Activated B cell treated with CpG ODN at 0.5 μM for 24 hours (primary cell): ENCODE measurements around the gene CAPSL. TPM values are rescaled to one million over a fixed set of nuclear protein-coding genes. Genes with fewer than 3 reads are reported as not detected.
"Not testable (repeated sequence)": the region's sequence is repeated elsewhere in the genome, so short reads cannot be mapped to it uniquely, and the experiment has no call there.

Experiments used
- ATAC-seq: fragments of 200-7000 bp; cut with Tn5 transposase; one replicate; pipeline ENCODE4 v1.10.0; 2021; ENCODE audit warnings: low read depth, mild to moderate bottlenecking, moderate library complexity
- CTCF ChIA-PET: fragments of 350-600 bp; sonication (Branson Sonifier 250); formaldehyde crosslinking; loops from one replicate; lab custom pipeline; 2021; ENCODE audit warnings: antibody characterized with exemption; lab: Charles Lee
- POLR2A ChIA-PET: fragments of 350-600 bp; sonication (Branson Sonifier 250); formaldehyde crosslinking; loops from one replicate; lab custom pipeline; 2021; ENCODE audit warnings: antibody characterized with exemption; lab: Charles Lee
- DNase-seq: peaks from one replicate; pipeline ENCODE4 v3.0.0; 2022
- H3K27ac Mint-ChIP-seq: one replicate; pipeline ENCODE4 v1.8.0; 2020; ENCODE audit warnings: mixed read lengths
- H3K27me3 Mint-ChIP-seq: one replicate; pipeline ENCODE4 v1.8.0; 2021; ENCODE audit warnings: mixed read lengths
- H3K36me3 Mint-ChIP-seq: one replicate; pipeline ENCODE4 v1.8.0; 2021; ENCODE audit warnings: low read depth, mixed read lengths
- H3K4me1 Mint-ChIP-seq: one replicate; pipeline ENCODE4 v1.8.0; 2021; ENCODE audit warnings: mixed read lengths
- H3K4me3 Mint-ChIP-seq: one replicate; pipeline ENCODE4 v1.8.0; 2020; ENCODE audit warnings: mild to moderate bottlenecking, mixed read lengths
- H3K9me3 Mint-ChIP-seq: one replicate; pipeline ENCODE4 v1.8.0; 2020; ENCODE audit warnings: mixed read lengths
- intact Hi-C: fragments of 100-400 bp; cut with micrococcal nuclease; formaldehyde crosslinking; loops from one replicate; pipeline ENCODE4 v1.15.1; 2024
- total RNA-seq: library from RNA; stranded (reverse); gene quantifications from 2 replicates; pipeline ENCODE4 v1.2.3, GENCODE V29; 2022
- TF ChIP-seq, protein P1 (sequence below): fragments of 200-600 bp; IDR thresholded peaks from one replicate; pipeline ENCODE4 v1.8.0; 2022; ENCODE audit warnings: antibody characterized with exemption, mild to moderate bottlenecking

Gene CAPSL
- total RNA-seq, 1 donor from 2014 or later = not detected

- Mint-ChIP-seq H3K27me3 (no peaks in the 10 kb centered on the region), H3K4me3 (no peak overlapping the region), H3K4me1 (peaks cover 10% of the 10 kb centered on the region), H3K27ac (no peak overlapping the region), H3K36me3 (no peaks in the 10 kb centered on the region), H3K9me3 (peaks cover 5% of the 10 kb centered on the region)
- TF ChIP-seq, protein P1, sequence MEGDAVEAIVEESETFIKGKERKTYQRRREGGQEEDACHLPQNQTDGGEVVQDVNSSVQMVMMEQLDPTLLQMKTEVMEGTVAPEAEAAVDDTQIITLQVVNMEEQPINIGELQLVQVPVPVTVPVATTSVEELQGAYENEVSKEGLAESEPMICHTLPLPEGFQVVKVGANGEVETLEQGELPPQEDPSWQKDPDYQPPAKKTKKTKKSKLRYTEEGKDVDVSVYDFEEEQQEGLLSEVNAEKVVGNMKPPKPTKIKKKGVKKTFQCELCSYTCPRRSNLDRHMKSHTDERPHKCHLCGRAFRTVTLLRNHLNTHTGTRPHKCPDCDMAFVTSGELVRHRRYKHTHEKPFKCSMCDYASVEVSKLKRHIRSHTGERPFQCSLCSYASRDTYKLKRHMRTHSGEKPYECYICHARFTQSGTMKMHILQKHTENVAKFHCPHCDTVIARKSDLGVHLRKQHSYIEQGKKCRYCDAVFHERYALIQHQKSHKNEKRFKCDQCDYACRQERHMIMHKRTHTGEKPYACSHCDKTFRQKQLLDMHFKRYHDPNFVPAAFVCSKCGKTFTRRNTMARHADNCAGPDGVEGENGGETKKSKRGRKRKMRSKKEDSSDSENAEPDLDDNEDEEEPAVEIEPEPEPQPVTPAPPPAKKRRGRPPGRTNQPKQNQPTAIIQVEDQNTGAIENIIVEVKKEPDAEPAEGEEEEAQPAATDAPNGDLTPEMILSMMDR = no peak
- intact Hi-C loops = no loop called here
- no peak for DNase-seq
- ChIA-PET POLR2A (no interaction called here), CTCF (no interaction called here)
- ATAC-seq = no peak
These were observed 37.3 kb downstream of the CAPSL start for GRCh38 chr5:35900972-35901695.

GRCh38 chr5:35899800-35900199, 38.6 kb downstream of the CAPSL start:
- intact Hi-C loops = no loop called here
- Mint-ChIP-seq H3K9me3 (peaks cover 5% of the 10 kb centered on the region), H3K27me3 (no peaks in the 10 kb centered on the region), H3K27ac (no peak overlapping the region), H3K4me1 (peaks cover 6% of the 10 kb centered on the region), H3K36me3 (no peaks in the 10 kb centered on the region), H3K4me3 (no peak overlapping the region)
- CTCF ChIA-PET = no interaction called here
- ATAC-seq (no peak), DNase-seq (no peak)
- TF ChIP-seq, protein P1 = no peak
- POLR2A ChIA-PET = no interaction called here

- peaks cover 3% of the 10 kb centered on the region for H3K4me1 Mint-ChIP-seq
- H3K27ac Mint-ChIP-seq = no peak overlapping the region
- DNase-seq = no peak
- H3K4me3 Mint-ChIP-seq = no peak overlapping the region
- no peak for ATAC-seq
- H3K36me3 Mint-ChIP-seq = no peaks in the 10 kb centered on the region
- peaks cover 3% of the 10 kb centered on the region for H3K9me3 Mint-ChIP-seq
- ChIA-PET CTCF (no interaction called here), POLR2A (no interaction called here)
- TF ChIP-seq, protein P1 = no peak
- intact Hi-C loops = no loop called here
- no peaks in the 10 kb centered on the region for H3K27me3 Mint-ChIP-seq
These were observed 39.3 kb downstream of the CAPSL start for GRCh38 chr5:35898952-35899660.

GRCh38 chr5:35894131-35894530, 44.3 kb downstream of the CAPSL start:
- no peaks in the 10 kb centered on the region for H3K4me1 Mint-ChIP-seq
- H3K4me3 Mint-ChIP-seq = no peak overlapping the region
- H3K27me3 Mint-ChIP-seq = no peaks in the 10 kb centered on the region
- intact Hi-C loops = no loop called here
- POLR2A ChIA-PET = no interaction called here
- no peaks in the 10 kb centered on the region for H3K9me3 Mint-ChIP-seq
- no peaks in the 10 kb centered on the region for H3K36me3 Mint-ChIP-seq
- TF ChIP-seq, protein P1 = no peak
- H3K27ac Mint-ChIP-seq = no peak overlapping the region
- no peak for DNase-seq
- CTCF ChIA-PET = no interaction called here
- ATAC-seq = no peak

DNA sequence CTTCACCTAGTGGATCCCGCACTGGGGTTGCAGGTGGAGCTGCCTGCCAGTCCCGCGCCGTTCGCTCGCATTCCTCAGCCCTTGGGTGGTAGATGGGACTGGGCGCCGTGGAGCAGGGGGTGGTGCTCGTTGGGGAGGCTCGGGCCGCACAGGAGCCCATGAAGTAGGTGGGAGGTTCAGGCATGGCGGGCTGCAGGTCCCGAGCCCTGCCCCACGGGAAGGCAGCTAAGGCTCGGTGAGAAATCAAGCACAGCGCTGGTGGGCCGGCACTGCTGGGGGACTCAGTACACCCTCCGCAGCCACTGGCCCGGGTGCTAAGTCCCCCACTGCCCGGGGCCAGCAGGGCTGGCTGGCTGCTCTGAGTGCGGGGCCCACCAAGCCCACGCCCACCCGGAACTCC, 45.6 kb downstream of the CAPSL start:
- H3K9me3 Mint-ChIP-seq, POLR2A ChIA-PET, CTCF ChIA-PET: not testable (repeated sequence)

More for the DNA sequence above, 45.6 kb downstream of the CAPSL start:
- H3K27me3 Mint-ChIP-seq, ATAC-seq, H3K27ac Mint-ChIP-seq, H3K36me3 Mint-ChIP-seq, DNase-seq, H3K4me3 Mint-ChIP-seq, H3K4me1 Mint-ChIP-seq, intact Hi-C loops: not testable (repeated sequence)
